Measurements from ENCODE around the gene LEKR1.

- no peak for TF ChIP-seq CTCF (IDR thresholded peaks at IDR 0.05; ENCODE audit: insufficient read depth, low read depth, low read length)
- TF ChIP-seq EZH2 (IDR thresholded peaks at IDR 0.05; ENCODE audit: insufficient read depth, low read length) = no peak
These were observed 233.5 kb downstream of the LEKR1 start for GRCh38 chr3:157059661-157060060.
